Spleen (tissue), 11 donors: ENCODE data around the gene SLC35G6. TPM values are rescaled to one million over a fixed set of nuclear protein-coding genes. Genes with fewer than 3 reads are reported as not detected.

Experiments
- DNase-seq: peaks from one replicate; pipeline ENCODE4 v3.0.0-alpha.2; 2020
- H3K27ac ChIP-seq, 8 donors: fragments of 200-600 bp; sonication (generic) in 7 of 8; 1 replicate in 4 of 8; 2 replicates in 4 of 8; pipeline versions ENCODE4 v1.5.0 to v1.8.0; 2016 to 2021; ENCODE audit warnings: inconsistent platforms in 4 of 8, mild to moderate bottlenecking in 4 of 8, moderate library complexity in 1 of 8
- H3K27me3 ChIP-seq, 7 donors: fragments of 200-600 bp; sonication (generic) in 6 of 7; replicated peaks in 1 of 7; 1 replicate in 4 of 7; 2 replicates in 3 of 7; pipeline versions ENCODE4 v1.5.0 to v1.8.0; 2016 to 2021; ENCODE audit warnings: inconsistent platforms in 3 of 7, mild to moderate bottlenecking in 1 of 7
- H3K36me3 ChIP-seq, 6 donors: fragments of 200-600 bp; sonication (generic) in 5 of 6; 1 replicate in 4 of 6; 2 replicates in 2 of 6; pipeline versions ENCODE4 v1.5.0 to v1.8.0; 2016 to 2021; ENCODE audit warnings: inconsistent platforms in 2 of 6
- H3K4me1 ChIP-seq, 6 donors: fragments of 200-600 bp; sonication (generic) in 5 of 6; 1 replicate in 3 of 6; 2 replicates in 3 of 6; pipeline versions ENCODE4 v1.5.0 to v1.8.0; 2016 to 2021; ENCODE audit warnings: inconsistent platforms in 3 of 6
- H3K4me3 ChIP-seq, 8 donors: fragments of 200-600 bp; sonication (generic) in 7 of 8; 1 replicate in 4 of 8; 2 replicates in 4 of 8; pipeline versions ENCODE4 v1.5.0 to v1.8.0; 2016 to 2021; ENCODE audit warnings: inconsistent platforms in 4 of 8, mild to moderate bottlenecking in 4 of 8, moderate library complexity in 2 of 8
- H3K9me3 ChIP-seq, 8 donors: fragments of 200-600 bp; sonication (generic) in 7 of 8; 1 replicate in 4 of 8; 2 replicates in 4 of 8; pipeline versions ENCODE4 v1.5.0 to v1.8.0; 2016 to 2021; ENCODE audit warnings: inconsistent platforms in 4 of 8
- CTCF ChIP-seq, 11 experiments: fragments of 200-600 bp in 7 of 11; fragments of 450-650 bp in 4 of 11; sonication (generic) in 4 of 11; IDR thresholded peaks in 8 of 11; conservative IDR thresholded peaks in 3 of 11; 1 replicate in 7 of 11; 2 replicates in 4 of 11; pipeline versions ENCODE4 v1.4.0 to v1.8.0; 2016 to 2021; ENCODE audit warnings: antibody characterized with exemption in 11 of 11, inconsistent platforms in 4 of 11, mild to moderate bottlenecking in 1 of 11
- POLR2A ChIP-seq, 3 donors: fragments of 450-650 bp; IDR thresholded peaks; one replicate each; pipeline ENCODE4 v1.5.1; 2017; ENCODE audit warnings: antibody characterized with exemption in 3 of 3, mild to moderate bottlenecking in 1 of 3
- POLR2AphosphoS5 ChIP-seq, 3 donors: sonication (generic); formaldehyde crosslinking; IDR thresholded peaks; one replicate each; pipeline ENCODE4 v1.5.1; 2017; ENCODE audit warnings: antibody characterized with exemption in 3 of 3
- WGBS, 5 donors: extraction: QIAGEN DNeasy Blood & Tissue Kit in 3 of 5; methylation state at CpG; one replicate each; pipeline versions ENCODE4 v1.1.5 to v1.1.7; 2013 to 2018; 5-methylcytosine and 5-hydroxymethylcytosine counted together
- intact Hi-C: fragments of 100-400 bp; cut with DNase I; formaldehyde crosslinking; loops from one replicate; pipeline ENCODE4 v1.15.0; 2023; ENCODE audit warnings: low total_unique reads
- polyA plus RNA-seq, 3 donors: library from polyadenylated mRNA; stranded (reverse); fragments of 200-250 nt; gene quantifications; one replicate each; pipeline ENCODE4 v1.2.1, GENCODE V29; 2013
- total RNA-seq, 7 donors: library from RNA; depleted of rRNA in 3 of 7; stranded (reverse); fragments of >200 nt in 3 of 7; fragmentation: NEBNext Ultra II Directional in 4 of 7; extraction: Animal tissue kit (Norgen Biotek cat#: 25700) in 4 of 7; gene quantifications; one replicate each; pipeline versions ENCODE4 v1.1.0 to v1.2.1, GENCODE V29; 2016 to 2021
- donor health status: healthy with polysubstance abuse.
- donor health status: DM: no; HTN: no; CAD: no; lungs with moderate emphysema.
- donor health status: DM: no; HTN: no; CAD: no.
- donor health status: Bipolar disorder and iron deficiency.
- donor health status: healthy.
- donor health status: DM: no; HTN: no; CAD: no.
- donor health status: DM: yes; HTN: yes; CAD: no.

The SLC35G6 gene
- total and polyA plus RNA-seq, 10 donors, result 0.13 TPM; not detected in 9

- Histone ChIP-seq H3K27ac (no peak overlapping the region), H3K9me3 (no peaks in the 10 kb centered on the region), H3K4me3 (no peak overlapping the region), H3K36me3 (peaks cover 8 to 100% (median 98%) of the 10 kb centered on the region in 6 donors), H3K27me3 (no peaks in the 10 kb centered on the region), H3K4me1 (no peaks in the 10 kb centered on the region)
- intact Hi-C loops, result no loop called here
- DNase-seq, result no peak
- WGBS, 5 donors, result 90 to 96% (median 93%) methylated on average over 11 of the region's 11 CpGs
- TF ChIP-seq CTCF (IDR thresholded peaks at IDR 0.05 in 8 of 11, conservative IDR thresholded peaks at IDR 0.05 in 3 of 11) (no peak), POLR2A (IDR thresholded peaks at IDR 0.05) (no peak), POLR2AphosphoS5 (IDR thresholded peaks at IDR 0.05) (no peak)
Observed at GRCh38 chr17:7508145-7508544, 26.9 kb downstream of the SLC35G6 start.

GRCh38 chr17:7508846-7509245 is 27.6 kb downstream of the SLC35G6 start:
- intact Hi-C loops, result no loop called here
- DNase-seq, result no peak
- no peaks in the 10 kb centered on the region for H3K4me1 ChIP-seq
- no peak overlapping the region for H3K4me3 ChIP-seq
- TF ChIP-seq CTCF (IDR thresholded peaks at IDR 0.05 in 8 of 11, conservative IDR thresholded peaks at IDR 0.05 in 3 of 11) (no peak), POLR2AphosphoS5 (IDR thresholded peaks at IDR 0.05) (no peak)
- 93% methylated on average over 9 of the region's 9 CpGs for WGBS, 5 donors
- peaks cover 8 to 100% (median 98%) of the 10 kb centered on the region in 6 donors for H3K36me3 ChIP-seq
- no peak overlapping the region for H3K27ac ChIP-seq
- H3K27me3 ChIP-seq, result no peaks in the 10 kb centered on the region
- H3K9me3 ChIP-seq, result no peaks in the 10 kb centered on the region

- peaks cover 0 to 6% (median 5%) of the 10 kb centered on the region in 6 donors for H3K4me1 ChIP-seq
- intact Hi-C loops, result loop anchor here (10.0 kb wide), 1 partner anchor 155 kb away; the partner anchor contains the start of genes KCTD11 and TMEM95
- H3K27ac ChIP-seq, result no peak overlapping the region
- H3K9me3 ChIP-seq, result no peaks in the 10 kb centered on the region
- DNase-seq, result no peak
- no peak overlapping the region for H3K4me3 ChIP-seq
- H3K36me3 ChIP-seq, result peaks cover 8 to 99% (median 93%) of the 10 kb centered on the region in 6 donors
- TF ChIP-seq POLR2AphosphoS5 (IDR thresholded peaks at IDR 0.05), result peak in 1 of 3 donors; percentile 32
- TF ChIP-seq POLR2A (IDR thresholded peaks at IDR 0.05), result no peak
- H3K27me3 ChIP-seq, result no peaks in the 10 kb centered on the region
- 85 to 91% (median 90%) methylated on average over 5 of the region's 5 CpGs for WGBS, 5 donors
Observed at GRCh38 chr17:7509937-7510336, 28.7 kb downstream of the SLC35G6 start.

- no peak overlapping the region for H3K27ac ChIP-seq
- no peaks in the 10 kb centered on the region for H3K27me3 ChIP-seq
- DNase-seq, result no peak
- H3K4me3 ChIP-seq, result no peak overlapping the region
- H3K36me3 ChIP-seq, result peaks cover 8 to 93% (median 82%) of the 10 kb centered on the region in 6 donors
- no peaks in the 10 kb centered on the region for H3K9me3 ChIP-seq
- TF ChIP-seq CTCF (IDR thresholded peaks at IDR 0.05 in 8 of 11, conservative IDR thresholded peaks at IDR 0.05 in 3 of 11), result no peak
- TF ChIP-seq POLR2AphosphoS5 (IDR thresholded peaks at IDR 0.05), result no peak
- no peak for TF ChIP-seq POLR2A (IDR thresholded peaks at IDR 0.05)
- peaks cover 0 to 18% (median 8%) of the 10 kb centered on the region in 6 donors for H3K4me1 ChIP-seq
- intact Hi-C loops, result loop anchor here (10.0 kb wide), 1 partner anchor 156 kb away; the partner anchor contains the start of genes KCTD11 and TMEM95
- WGBS, 5 donors, result 68 to 81% (median 74%) methylated on average over 10 of the region's 10 CpGs
Observed at GRCh38 chr17:7511108-7511507, 29.9 kb downstream of the SLC35G6 start.
